ENCODE measurements around the gene HDAC11.

Gene HDAC11

GRCh38 chr3:13524979-13525669 lies 45.0 kb downstream of the HDAC11 start:
- TF ChIP-seq CTCF (conservative IDR thresholded peaks at IDR 0.05; ENCODE audit: low read depth, low read length): no peak
- no peak overlapping the region for H3K4me3 ChIP-seq (ENCODE audit: low read length)
- DNase-seq (ENCODE audit: low read depth): no peak

GRCh38 chr3:13525827-13526625 lies 45.9 kb downstream of the HDAC11 start:
- no peak overlapping the region for H3K4me3 ChIP-seq (ENCODE audit: low read length)

GRCh38 chr3:13526626-13526949 lies 46.5 kb downstream of the HDAC11 start:
- H3K4me3 ChIP-seq (ENCODE audit: low read length): no peak overlapping the region
- no peak for TF ChIP-seq CTCF (conservative IDR thresholded peaks at IDR 0.05; ENCODE audit: low read depth, low read length)
- no peak for DNase-seq (ENCODE audit: low read depth)

More at GRCh38 chr3:13525827-13526625, 45.9 kb downstream of the HDAC11 start:
- no peak for TF ChIP-seq CTCF (conservative IDR thresholded peaks at IDR 0.05; ENCODE audit: low read depth, low read length)
- DNase-seq (ENCODE audit: low read depth): no peak

GRCh38 chr3:13528217-13528867 lies 48.2 kb downstream of the HDAC11 start:
- peak; percentile 57 for TF ChIP-seq CTCF (conservative IDR thresholded peaks at IDR 0.05; ENCODE audit: low read depth, low read length)
- DNase-seq (ENCODE audit: low read depth): no peak
- no peak overlapping the region for H3K4me3 ChIP-seq (ENCODE audit: low read length)

- TF ChIP-seq CTCF (conservative IDR thresholded peaks at IDR 0.05; ENCODE audit: low read depth, low read length): no peak
- no peak for DNase-seq (ENCODE audit: low read depth)
Observed at GRCh38 chr3:13529196-13530112, 49.3 kb downstream of the HDAC11 start.

GRCh38 chr3:13530241-13531009 lies 50.3 kb downstream of the HDAC11 start:
- H3K4me3 ChIP-seq (ENCODE audit: low read length): no peak overlapping the region
- no peak for TF ChIP-seq CTCF (conservative IDR thresholded peaks at IDR 0.05; ENCODE audit: low read depth, low read length)
- DNase-seq (ENCODE audit: low read depth): no peak

More at GRCh38 chr3:13529196-13530112, 49.3 kb downstream of the HDAC11 start:
- H3K4me3 ChIP-seq (ENCODE audit: low read length): no peak overlapping the region

Measured in retinal pigment epithelial cell (primary cell).